ENCODE data around the gene SPOCD1.
A peak's percentile ranks its signal among the peaks of the same experiment; 100 is the strongest.

SPOCD1 gene

GRCh38 chr1:31786366-31787060, 29.3 kb downstream of the SPOCD1 start:
- DNase-seq, result no peak

GRCh38 chr1:31785947-31786290, 29.9 kb downstream of the SPOCD1 start:
- no peak for DNase-seq

GRCh38 chr1:31785020-31785946, 30.5 kb downstream of the SPOCD1 start:
- DNase-seq, result no peak

- no peak for DNase-seq
Observed at GRCh38 chr1:31784356-31785019, 31.3 kb downstream of the SPOCD1 start.

GRCh38 chr1:31783846-31784245, 32.0 kb downstream of the SPOCD1 start:
- DNase-seq, result no peak

DNA sequence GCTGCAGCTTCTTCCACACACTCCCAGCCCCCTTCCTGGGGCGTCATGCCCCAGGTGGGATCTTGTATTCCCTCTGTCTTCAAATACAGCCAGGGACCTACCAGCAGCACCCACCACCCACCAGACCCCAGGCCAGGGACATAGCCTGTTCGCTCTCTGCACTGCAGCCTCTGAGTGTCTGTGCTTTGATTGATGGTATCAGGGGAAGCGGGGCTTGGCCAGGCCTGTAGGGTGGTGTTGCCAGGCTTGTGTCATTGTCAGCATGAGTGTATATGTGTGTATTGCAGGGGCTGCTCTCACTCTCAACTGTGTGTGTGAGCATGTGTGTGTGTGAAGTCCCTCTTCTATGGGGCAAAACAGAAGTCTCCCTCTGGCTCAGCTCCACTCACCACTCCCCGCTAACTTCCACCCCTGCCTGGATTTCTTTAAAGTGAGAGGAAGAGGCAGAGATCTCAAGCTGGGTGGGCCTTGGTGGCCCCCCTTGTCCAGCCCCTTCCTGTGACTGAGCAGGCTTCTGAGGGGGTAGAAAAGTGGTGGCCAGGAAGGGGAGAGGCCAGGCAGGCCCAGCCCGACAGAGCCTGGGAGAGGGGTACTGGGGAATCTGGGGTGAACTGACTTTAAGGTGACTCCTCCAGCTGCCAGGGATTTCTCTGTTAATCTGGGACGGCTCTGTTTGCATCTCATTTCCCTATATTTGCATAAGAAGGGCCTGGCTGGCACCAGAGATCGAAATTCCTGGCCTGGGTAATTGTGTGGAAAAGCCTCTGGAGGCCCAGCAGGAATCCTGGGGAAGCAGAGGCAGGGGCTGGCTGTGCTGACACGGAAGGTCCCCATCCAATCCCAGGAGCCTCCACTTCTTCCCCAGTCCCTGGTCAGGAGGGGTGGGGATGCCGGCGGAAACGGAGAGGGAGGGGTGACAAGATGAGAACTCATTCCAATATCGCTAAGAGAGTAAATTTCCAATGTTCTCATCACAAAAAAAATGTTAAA, 33.1 kb downstream of the SPOCD1 start:
- no peak for DNase-seq

DNA sequence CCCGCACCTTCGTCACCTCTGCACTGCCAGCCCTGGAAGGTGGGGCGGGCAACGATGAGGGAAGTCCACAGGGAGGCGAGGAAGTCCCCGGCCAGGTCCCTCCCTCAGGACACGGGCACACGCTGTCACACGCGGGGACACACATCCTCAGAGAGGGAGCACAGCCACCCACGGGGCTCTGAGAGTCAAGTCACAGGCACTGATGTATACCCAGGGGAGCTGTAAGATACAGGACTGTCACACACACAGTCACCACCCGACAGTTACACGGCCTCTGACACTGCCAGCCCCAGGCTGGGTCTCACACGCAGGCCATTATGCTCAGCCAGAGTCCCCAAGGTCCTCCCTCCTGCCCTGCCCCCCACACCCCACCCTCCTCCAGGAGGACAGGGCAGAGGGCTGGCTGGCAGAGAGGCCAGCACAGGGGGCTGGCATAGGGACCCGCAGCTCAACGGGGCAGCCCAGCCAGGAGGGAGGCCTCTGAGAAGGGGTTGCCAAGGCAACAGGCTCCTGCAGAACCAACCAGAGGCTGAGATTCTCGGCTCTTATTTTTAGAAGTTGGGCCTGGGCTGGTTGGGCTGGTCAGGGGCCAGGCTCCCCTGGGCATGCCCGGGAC, 34.0 kb downstream of the SPOCD1 start:
- DNase-seq, result no peak

GRCh38 chr1:31781138-31781755, 34.6 kb downstream of the SPOCD1 start:
- DNase-seq, result no peak

DNA sequence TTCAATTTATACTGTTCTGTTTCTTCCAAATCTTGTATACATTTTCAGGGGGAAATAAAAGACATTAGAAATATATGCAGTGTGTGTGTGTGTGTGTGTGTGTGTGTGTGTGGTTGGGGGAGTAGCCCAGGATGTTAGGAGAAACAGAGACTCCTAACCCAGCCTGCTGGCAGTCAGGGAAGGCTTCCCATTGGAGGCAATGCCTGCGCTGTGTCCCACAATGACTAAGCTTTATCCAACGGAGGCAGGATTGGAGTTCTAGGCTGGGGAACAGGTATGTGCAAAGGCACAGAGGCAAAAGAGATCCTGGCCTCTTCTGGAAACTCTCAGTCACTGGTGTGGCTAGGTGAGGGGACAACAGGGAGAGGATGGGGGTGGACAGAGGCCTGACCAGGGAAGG, 35.2 kb downstream of the SPOCD1 start:
- DNase-seq, result no peak

DNA sequence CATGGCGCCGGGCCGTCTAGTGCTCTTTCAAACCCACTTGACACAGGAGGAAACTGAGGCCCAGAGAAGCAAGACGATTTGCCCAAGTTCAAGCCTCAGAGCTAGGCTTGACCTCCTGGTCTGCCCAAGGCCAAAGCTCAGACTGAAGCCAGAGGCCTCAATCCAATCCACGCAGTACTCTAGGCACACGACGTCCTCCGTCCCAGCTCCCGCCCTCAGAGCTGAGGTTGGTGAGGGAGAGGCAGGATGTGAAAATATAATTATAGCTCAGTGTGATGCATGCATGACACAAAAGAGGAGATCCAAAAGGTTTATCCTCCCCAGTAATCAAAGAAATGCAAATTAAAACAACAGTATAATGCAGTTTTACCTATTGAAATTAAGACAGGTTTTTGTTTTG, 36.1 kb downstream of the SPOCD1 start:
- no peak for DNase-seq

DNA sequence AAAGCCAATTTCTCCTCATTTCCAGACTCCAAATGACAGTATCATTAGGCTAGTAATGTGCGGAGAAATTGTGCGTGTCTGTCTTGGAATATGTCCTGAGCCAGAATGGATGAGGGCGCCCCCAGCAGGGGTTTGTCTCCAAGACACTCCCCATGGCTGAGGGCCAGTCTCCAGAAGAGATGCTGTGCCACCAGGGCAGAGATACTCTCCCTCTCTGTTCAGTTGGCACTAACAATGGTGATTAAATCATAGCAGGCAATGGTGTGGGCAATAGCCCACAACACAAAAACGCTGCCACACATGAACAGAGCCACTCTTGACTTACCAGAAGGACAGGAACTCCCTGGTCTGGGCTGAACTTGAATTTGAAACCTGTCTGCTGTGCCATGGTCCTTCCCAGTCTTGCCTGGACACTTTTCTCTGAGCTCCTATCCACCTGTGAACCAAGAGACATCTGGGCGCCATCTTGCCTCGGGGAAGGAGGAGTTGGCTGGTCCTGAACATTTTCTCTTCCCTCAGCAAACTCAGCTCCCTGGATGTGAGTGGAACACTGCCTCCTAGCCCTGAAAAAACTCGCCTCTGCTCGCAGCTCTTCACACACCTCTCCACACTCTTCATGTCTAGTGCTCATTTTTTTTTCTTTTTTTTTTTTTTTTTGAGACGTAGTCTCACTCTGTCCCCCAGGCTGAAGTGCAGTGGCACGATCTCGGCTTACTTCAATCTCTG, 36.9 kb downstream of the SPOCD1 start:
- DNase-seq, result no peak

GRCh38 chr1:31776516-31776915, 39.3 kb downstream of the SPOCD1 start:
- no peak for DNase-seq

GRCh38 chr1:31776032-31776431, 39.8 kb downstream of the SPOCD1 start:
- no peak for DNase-seq

GRCh38 chr1:31775210-31775999, 40.4 kb downstream of the SPOCD1 start:
- no peak for DNase-seq

GRCh38 chr1:31774495-31774894, 41.3 kb downstream of the SPOCD1 start:
- DNase-seq, result no peak

- no peak for DNase-seq
Observed at GRCh38 chr1:31773861-31774260, 42.0 kb downstream of the SPOCD1 start.

GRCh38 chr1:31772669-31773248, 43.1 kb downstream of the SPOCD1 start:
- DNase-seq, result no peak

DNA sequence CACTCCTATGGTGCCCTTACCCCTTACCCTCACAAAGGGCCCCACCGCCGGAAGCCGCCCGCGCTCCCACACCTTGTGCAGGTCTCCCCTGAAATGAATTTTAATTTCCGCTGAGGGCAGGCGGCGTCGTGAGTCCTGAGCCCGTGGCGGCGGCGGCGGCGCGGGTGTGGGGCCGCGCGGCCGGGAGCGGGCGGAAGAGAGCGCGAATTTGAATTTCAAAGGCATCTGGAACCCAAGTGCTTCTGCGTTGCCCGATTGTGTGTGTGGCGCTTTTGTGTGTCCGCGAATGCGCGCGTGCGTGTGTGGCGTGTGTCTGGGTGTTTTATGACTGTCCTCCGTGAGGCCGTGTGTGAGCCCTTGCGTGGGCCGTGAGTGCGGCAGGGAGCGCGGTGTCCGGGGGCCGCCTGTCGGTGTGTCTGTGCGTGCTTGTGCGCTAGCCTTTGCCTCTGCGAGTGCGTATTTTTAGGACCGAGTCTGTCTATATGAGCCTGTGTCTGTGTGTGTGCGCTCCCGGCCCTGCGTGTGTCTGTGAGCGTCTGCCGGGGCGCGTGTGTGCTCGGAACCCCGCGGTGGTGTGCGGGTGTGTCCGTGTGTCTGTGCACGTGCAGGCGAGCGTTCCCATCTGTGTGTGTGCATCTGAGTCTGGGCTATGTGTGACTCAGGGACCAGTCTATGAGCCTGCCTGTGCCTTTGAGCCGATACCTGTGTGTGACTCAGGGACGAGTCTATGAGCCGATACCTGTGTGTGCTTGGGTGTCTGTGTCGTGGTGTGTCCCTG, 43.7 kb downstream of the SPOCD1 start:
- peak; percentile 48 for DNase-seq
